IPS DF 4.7 (cell line): ENCODE data around the gene RGPD5.
"Not testable (repeated sequence)": the region's sequence is repeated elsewhere in the genome, so short reads cannot be mapped to it uniquely, and the experiment has no call there.

Experiments used
- DNase-seq: peaks from one replicate; pipeline ENCODE4 v3.0.0-alpha.2; 2013; ENCODE audit warnings: low spot score; ENCODE audit errors: extremely low read depth

The RGPD5 gene

GRCh38 chr2:109891024-109891423 lies 96.9 kb downstream of the RGPD5 start:
- not testable (repeated sequence) for DNase-seq

GRCh38 chr2:109893736-109894135 lies 99.6 kb downstream of the RGPD5 start:
- not testable (repeated sequence) for DNase-seq

GRCh38 chr2:109894141-109894540 lies 100.0 kb downstream of the RGPD5 start:
- not testable (repeated sequence) for DNase-seq

GRCh38 chr2:109895090-109895869 lies 101.2 kb downstream of the RGPD5 start:
- not testable (repeated sequence) for DNase-seq

GRCh38 chr2:109896212-109896611 lies 102.1 kb downstream of the RGPD5 start:
- not testable (repeated sequence) for DNase-seq

DNA sequence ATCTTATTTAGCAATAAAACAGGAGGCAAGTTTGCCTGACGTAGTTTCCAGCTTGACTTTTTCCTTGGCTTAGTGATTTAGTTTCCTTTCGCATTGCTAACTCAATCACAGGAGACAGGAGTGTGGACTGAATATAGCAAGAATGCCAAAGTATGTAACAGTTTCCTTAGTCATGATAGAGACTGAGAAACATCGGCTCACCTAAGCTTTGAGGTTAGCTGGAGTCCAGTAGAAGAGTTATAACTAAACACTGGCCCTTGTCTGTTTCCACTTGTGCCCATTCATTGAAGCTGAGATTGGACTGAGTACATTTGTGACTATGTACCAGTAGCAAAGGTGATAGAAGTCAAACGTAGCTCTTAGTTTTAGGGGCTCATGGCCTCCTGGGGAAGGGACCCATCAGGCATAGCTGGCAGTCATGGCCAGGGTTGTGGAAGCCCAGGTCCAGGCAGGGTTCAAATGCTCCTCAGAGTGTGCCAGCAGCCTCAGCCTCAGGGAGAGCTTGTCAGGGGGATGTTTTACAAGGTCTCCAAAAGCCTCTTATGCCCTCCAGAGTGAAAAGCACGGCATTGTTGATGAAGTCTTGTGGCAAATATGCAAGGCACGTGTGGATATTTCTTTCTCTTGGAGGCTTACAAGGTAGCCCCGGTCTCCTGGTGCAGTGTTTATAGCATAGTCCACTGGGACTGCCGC lies 103.8 kb downstream of the RGPD5 start:
- not testable (repeated sequence) for DNase-seq

GRCh38 chr2:109898462-109899336 lies 104.6 kb downstream of the RGPD5 start, which contains the start of gene LIMS3:
Gene LIMS3, plus strand, starts transcription at chr2:109898688. Its CDS starts 41 bp downstream, at chr2:109898729.
- DNase-seq = not testable (repeated sequence)

- not testable (repeated sequence) for DNase-seq
Observed at GRCh38 chr2:109905796-109906195, 111.7 kb downstream of the RGPD5 start.
